ENCODE measurements around the gene CGA. TPM values are rescaled to one million over a fixed set of nuclear protein-coding genes. Genes with fewer than 3 reads are reported as not detected.

The CGA gene
- polyA plus RNA-seq, 1 donor from 2014 or later = not detected

Other genes starting within 250 kb of the CGA start
- 0.22 and 0.25 TPM in 2 replicates for gene HTR1E, start 157.6 kb downstream of the CGA start, polyA plus RNA-seq
- gene ZNF292, start 60.5 kb upstream of the CGA start, polyA plus RNA-seq = 27.9 and 29.8 TPM in 2 replicates
- 27.5 and 30.6 TPM in 2 replicates for gene SMIM8, start 227.5 kb upstream of the CGA start, polyA plus RNA-seq
- gene GJB7, start 234.2 kb upstream of the CGA start, polyA plus RNA-seq = not detected in 2 replicates
- 1.8 and 3.4 TPM in 2 replicates for gene C6orf163, start 249.7 kb upstream of the CGA start, polyA plus RNA-seq